Liver (tissue), 9 donors: ENCODE measurements around the gene PCSK6. TPM values are rescaled to one million over a fixed set of nuclear protein-coding genes. Genes with fewer than 3 reads are reported as not detected.
"Not testable (repeated sequence)": the region's sequence is repeated elsewhere in the genome, so short reads cannot be mapped to it uniquely, and the experiment has no call there.

Experiments used
- DNase-seq: peaks from one replicate; pipeline ENCODE4 v3.0.0-alpha.2; 2017; ENCODE audit warnings: low spot score
- H3K27ac ChIP-seq, 2 donors: one replicate each; pipeline ENCODE4 v1.7.0; 2013; ENCODE audit warnings: inconsistent platforms in 2 of 2, low read length in 2 of 2, control low read depth in 1 of 2, low read depth in 1 of 2, mild to moderate bottlenecking in 1 of 2
- H3K27me3 ChIP-seq, 4 donors: one replicate each; pipeline versions ENCODE4 v1.6.1 to v1.7.0; 2013; ENCODE audit warnings: low read length in 3 of 4, inconsistent platforms in 1 of 4, mild to moderate bottlenecking in 1 of 4, moderate library complexity in 1 of 4; ENCODE audit not compliant: control insufficient read depth in 4 of 4, insufficient read depth in 4 of 4
- H3K36me3 ChIP-seq, 4 donors: one replicate each; pipeline versions ENCODE4 v1.6.1 to v1.7.0; 2013; ENCODE audit warnings: low read length in 3 of 4, mild to moderate bottlenecking in 3 of 4, low read depth in 1 of 4, moderate library complexity in 1 of 4; ENCODE audit not compliant: control insufficient read depth in 4 of 4, insufficient read depth in 3 of 4
- H3K4me1 ChIP-seq, 4 donors: one replicate each; pipeline versions ENCODE4 v1.6.1 to v1.7.0; 2013; ENCODE audit warnings: low read length in 3 of 4, mild to moderate bottlenecking in 3 of 4, moderate library complexity in 1 of 4; ENCODE audit not compliant: control insufficient read depth in 4 of 4, insufficient read depth in 4 of 4
- H3K4me3 ChIP-seq, 3 donors: one replicate each; pipeline versions ENCODE4 v1.6.1 to v1.7.0; 2013; ENCODE audit warnings: low read length in 3 of 3, control low read depth in 1 of 3, low read depth in 1 of 3, mild to moderate bottlenecking in 1 of 3
- H3K9ac ChIP-seq, 2 donors: one replicate each; pipeline ENCODE4 v1.7.0; 2013; ENCODE audit warnings: low read length in 2 of 2, mild to moderate bottlenecking in 2 of 2, moderate library complexity in 2 of 2, control low read depth in 1 of 2, low read depth in 1 of 2
- H3K9me3 ChIP-seq, 4 donors: one replicate each; pipeline versions ENCODE4 v1.6.1 to v1.7.0; 2013; ENCODE audit warnings: low read length in 3 of 4; ENCODE audit not compliant: control insufficient read depth in 4 of 4
- ATF3 ChIP-seq: IDR thresholded peaks from 2 replicates; pipeline ENCODE4 v1.6.1; 2016; ENCODE audit warnings: antibody characterized with exemption
- EGR1 ChIP-seq, 2 donors: IDR thresholded peaks; 2 replicates each; pipeline ENCODE4 v1.6.1; 2016 to 2018; ENCODE audit warnings: antibody characterized with exemption in 2 of 2, low read depth in 2 of 2
- FOXA1 ChIP-seq: IDR thresholded peaks from 2 replicates; pipeline ENCODE4 v1.6.1; 2016; ENCODE audit warnings: antibody characterized with exemption
- FOXA2 ChIP-seq: IDR thresholded peaks from 2 replicates; pipeline ENCODE4 v1.6.1; 2016; ENCODE audit warnings: antibody characterized with exemption
- GABPA ChIP-seq, 2 donors: IDR thresholded peaks in 1 of 2; conservative IDR thresholded peaks in 1 of 2; 2 replicates each; pipeline ENCODE4 v1.6.1; 2016; ENCODE audit warnings: antibody characterized with exemption in 2 of 2, mild to moderate bottlenecking in 1 of 2, moderate library complexity in 1 of 2
- HNF4A ChIP-seq, 2 donors: conservative IDR thresholded peaks; 2 replicates each; pipeline ENCODE4 v1.6.1; 2016; ENCODE audit warnings: antibody characterized with exemption in 2 of 2, mild to moderate bottlenecking in 2 of 2
- HNF4G ChIP-seq: IDR thresholded peaks from 2 replicates; pipeline ENCODE4 v1.6.1; 2016; ENCODE audit warnings: antibody characterized with exemption
- JUND ChIP-seq, 2 donors: IDR thresholded peaks; 2 replicates each; pipeline ENCODE4 v1.6.1; 2016; ENCODE audit warnings: antibody characterized with exemption in 2 of 2
- REST ChIP-seq: IDR thresholded peaks from 2 replicates; pipeline ENCODE4 v1.6.1; 2016; ENCODE audit warnings: antibody characterized with exemption, mild to moderate bottlenecking
- RXRA ChIP-seq, 2 donors: IDR thresholded peaks; 2 replicates each; pipeline ENCODE4 v1.6.1; 2017 to 2018; ENCODE audit warnings: antibody characterized with exemption in 2 of 2, mild to moderate bottlenecking in 1 of 2
- SP1 ChIP-seq: IDR thresholded peaks from 2 replicates; pipeline ENCODE4 v1.6.1; 2018; ENCODE audit warnings: antibody characterized with exemption, mild to moderate bottlenecking
- TAF1 ChIP-seq: conservative IDR thresholded peaks from 2 replicates; pipeline ENCODE4 v1.6.1; 2016; ENCODE audit warnings: antibody characterized with exemption, mild to moderate bottlenecking
- ZBTB33 ChIP-seq: IDR thresholded peaks from 2 replicates; pipeline ENCODE4 v1.6.1; 2016; ENCODE audit warnings: antibody characterized with exemption
- WGBS: extraction: QIAGEN DNeasy Blood & Tissue Kit; methylation state at CpG from one replicate; pipeline ENCODE4 v1.1.7; 2013; 5-methylcytosine and 5-hydroxymethylcytosine counted together
- polyA plus RNA-seq, 2 donors: library from polyadenylated mRNA; stranded (reverse) in 1 of 2; unstranded in 1 of 2; fragments of 200-250 nt in 1 of 2; fragments of >200 nt in 1 of 2; fragmentation: Nextera tagmentation in 1 of 2; extraction: Ambion mirVana in 1 of 2; gene quantifications; one replicate each; pipeline versions ENCODE4 v1.2.1 to v1.2.3, GENCODE V29; 2013 to 2015
- total RNA-seq, 2 donors: library from RNA; depleted of rRNA; stranded (reverse); fragments of >200 nt; gene quantifications; one replicate each; pipeline ENCODE4 v1.2.3, GENCODE V29; 2014
- TF ChIP-seq, protein P1 (sequence below): fragments of 150-350 bp; IDR thresholded peaks from 2 replicates; pipeline ENCODE4 v1.5.1; 2017; ENCODE audit warnings: improper control_type of control experiment, low read depth, low read length; ENCODE audit not compliant: missing input control
- donor health status: healthy.
- donor health status: healthy.
- donor health status: healthy.
- donor health status: healthy.
- donor health status: healthy.

PCSK6 gene
- total and polyA plus RNA-seq, 4 donors, result 94.8 to 398 (median 168) TPM

GRCh38 chr15:101404245-101404644, 85.3 kb downstream of the PCSK6 start:
- 90% methylated on average over 6 of the region's 6 CpGs for WGBS
- Histone ChIP-seq H3K27ac (no peak overlapping the region), H3K9ac (no peak overlapping the region), H3K27me3 (no peaks in the 10 kb centered on the region), H3K36me3 (peaks cover 0 to 65% (median 43%) of the 10 kb centered on the region in 4 donors), H3K4me1 (no peaks in the 10 kb centered on the region), H3K9me3 (no peaks in the 10 kb centered on the region), H3K4me3 (no peak overlapping the region)
- DNase-seq, result no peak
- TF ChIP-seq HNF4G, result no peak
- no peak for TF ChIP-seq JUND (IDR thresholded peaks at IDR 0.05)
- TF ChIP-seq REST, result no peak
- TF ChIP-seq, protein P1, sequence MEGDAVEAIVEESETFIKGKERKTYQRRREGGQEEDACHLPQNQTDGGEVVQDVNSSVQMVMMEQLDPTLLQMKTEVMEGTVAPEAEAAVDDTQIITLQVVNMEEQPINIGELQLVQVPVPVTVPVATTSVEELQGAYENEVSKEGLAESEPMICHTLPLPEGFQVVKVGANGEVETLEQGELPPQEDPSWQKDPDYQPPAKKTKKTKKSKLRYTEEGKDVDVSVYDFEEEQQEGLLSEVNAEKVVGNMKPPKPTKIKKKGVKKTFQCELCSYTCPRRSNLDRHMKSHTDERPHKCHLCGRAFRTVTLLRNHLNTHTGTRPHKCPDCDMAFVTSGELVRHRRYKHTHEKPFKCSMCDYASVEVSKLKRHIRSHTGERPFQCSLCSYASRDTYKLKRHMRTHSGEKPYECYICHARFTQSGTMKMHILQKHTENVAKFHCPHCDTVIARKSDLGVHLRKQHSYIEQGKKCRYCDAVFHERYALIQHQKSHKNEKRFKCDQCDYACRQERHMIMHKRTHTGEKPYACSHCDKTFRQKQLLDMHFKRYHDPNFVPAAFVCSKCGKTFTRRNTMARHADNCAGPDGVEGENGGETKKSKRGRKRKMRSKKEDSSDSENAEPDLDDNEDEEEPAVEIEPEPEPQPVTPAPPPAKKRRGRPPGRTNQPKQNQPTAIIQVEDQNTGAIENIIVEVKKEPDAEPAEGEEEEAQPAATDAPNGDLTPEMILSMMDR, result no peak
- no peak for TF ChIP-seq FOXA1
- TF ChIP-seq GABPA (IDR thresholded peaks at IDR 0.05 in 1 of 2, conservative IDR thresholded peaks at IDR 0.05 in 1 of 2), result no peak
- no peak for TF ChIP-seq TAF1

GRCh38 chr15:101402883-101403282, 86.6 kb downstream of the PCSK6 start:
- H3K4me1 ChIP-seq, H3K9ac ChIP-seq, H3K9me3 ChIP-seq, H3K27ac ChIP-seq, H3K27me3 ChIP-seq, H3K4me3 ChIP-seq, DNase-seq: not testable (repeated sequence)
- H3K36me3 ChIP-seq, result peaks cover 4 to 65% (median 43%) of the 10 kb centered on the region in 4 donors
- WGBS, result 94% methylated on average over 1 of the region's 4 CpGs

- DNase-seq, result no peak
- 98% methylated on average over 8 of the region's 8 CpGs for WGBS
- peaks cover 8 to 65% (median 38%) of the 10 kb centered on the region in 4 donors for H3K36me3 ChIP-seq
Observed at GRCh38 chr15:101401286-101401685, 88.2 kb downstream of the PCSK6 start.

More at GRCh38 chr15:101401286-101401685, 88.2 kb downstream of the PCSK6 start:
- TF ChIP-seq HNF4A (conservative IDR thresholded peaks at IDR 0.05) (no peak), RXRA (IDR thresholded peaks at IDR 0.05) (no peak), FOXA2 (no peak), GABPA (IDR thresholded peaks at IDR 0.05 in 1 of 2, conservative IDR thresholded peaks at IDR 0.05 in 1 of 2) (no peak), FOXA1 (no peak), EGR1 (IDR thresholded peaks at IDR 0.05; ENCODE audit: low read depth in 2 of 2) (no peak), TAF1 (no peak), SP1 (no peak), ZBTB33 (no peak), ATF3 (no peak)
- Histone ChIP-seq H3K9ac (no peak overlapping the region), H3K4me1 (no peaks in the 10 kb centered on the region), H3K9me3 (no peaks in the 10 kb centered on the region), H3K27me3 (no peaks in the 10 kb centered on the region), H3K27ac (no peak overlapping the region), H3K4me3 (no peak overlapping the region)
